B cell (primary cell): Measurements from ENCODE around the gene THSD7B. TPM values are rescaled to one million over a fixed set of nuclear protein-coding genes. Genes with fewer than 3 reads are reported as not detected.

Source experiments
- ATAC-seq: fragments of 200-7000 bp; cut with Tn5 transposase; one replicate; pipeline ENCODE4 v1.10.0; 2021; ENCODE audit warnings: low read depth, mild to moderate bottlenecking, moderate number of reproducible peaks, moderate library complexity
- CTCF ChIA-PET: fragments of 350-600 bp; sonication (Branson Sonifier 250); formaldehyde crosslinking; loops from one replicate; lab custom pipeline; 2021; ENCODE audit warnings: antibody characterized with exemption, inconsistent platforms; lab: Charles Lee
- POLR2A ChIA-PET: fragments of 350-600 bp; sonication (Branson Sonifier 250); formaldehyde crosslinking; loops from one replicate; lab custom pipeline; 2021; ENCODE audit warnings: antibody characterized with exemption; lab: Charles Lee
- DNase-seq: peaks from one replicate; pipeline ENCODE4 v3.0.0; 2013
- H2AFZ ChIP-seq: 2 replicates; pipeline ENCODE4 v1.6.1; 2012; ENCODE audit warnings: mild to moderate bottlenecking, low read depth, low read length; ENCODE audit not compliant: insufficient read depth, poor library complexity, severe bottlenecking
- H3K27ac ChIP-seq, 2 donors: 1 replicate in 1 of 2; 2 replicates in 1 of 2; pipeline ENCODE4 v1.5.1; 2012 to 2013; ENCODE audit warnings: low read length in 2 of 2, mild to moderate bottlenecking in 2 of 2, moderate library complexity in 1 of 2
- H3K27me3 ChIP-seq, 4 experiments: fragments of 200-600 bp in 1 of 4; sonication (generic) in 1 of 4; replicated peaks in 1 of 4; 1 replicate in 2 of 4; 2 replicates in 2 of 4; pipeline versions ENCODE4 v1.6.1 to v1.7.0; 2013 to 2016; ENCODE audit warnings: low read length in 3 of 4, mild to moderate bottlenecking in 2 of 4, mixed read lengths in 1 of 4, moderate library complexity in 1 of 4; ENCODE audit not compliant: insufficient read depth in 4 of 4, control insufficient read depth in 3 of 4; ENCODE audit errors: control extremely low read depth in 1 of 4
- H3K36me3 ChIP-seq, 2 experiments: replicated peaks in 1 of 2; 1 replicate in 1 of 2; 2 replicates in 1 of 2; pipeline versions ENCODE4 v1.6.1 to v1.7.1; 2013; ENCODE audit warnings: low read length in 1 of 2; ENCODE audit not compliant: insufficient read depth in 2 of 2, control insufficient read depth in 1 of 2; ENCODE audit errors: control extremely low read depth in 1 of 2, extremely low read depth in 1 of 2
- H3K4me1 ChIP-seq, 2 donors: fragments of 200-600 bp in 1 of 2; sonication (generic) in 1 of 2; 1 replicate in 1 of 2; 2 replicates in 1 of 2; pipeline versions ENCODE4 v1.5.1 to v1.6.1; 2013 to 2017; ENCODE audit warnings: low read length in 2 of 2; ENCODE audit not compliant: control insufficient read depth in 2 of 2, insufficient read depth in 2 of 2
- H3K4me2 ChIP-seq: replicated peaks from 2 replicates; pipeline ENCODE3; 2012; ENCODE audit warnings: mild to moderate bottlenecking, low read depth, low read length; ENCODE audit not compliant: poor library complexity, severe bottlenecking
- H3K4me3 ChIP-seq, 5 experiments: fragments of 200-600 bp in 1 of 5; sonication (generic) in 1 of 5; 1 replicate in 3 of 5; 2 replicates in 2 of 5; pipeline versions ENCODE4 v1.5.1 to v1.7.0; 2011 to 2016; ENCODE audit warnings: low read length in 4 of 5, mild to moderate bottlenecking in 4 of 5, low read depth in 2 of 5, control low read depth in 1 of 5, moderate library complexity in 1 of 5; ENCODE audit not compliant: insufficient read depth in 1 of 5; ENCODE audit errors: control extremely low read depth in 1 of 5, extremely low read depth in 1 of 5
- H3K79me2 ChIP-seq: fragments of 200-600 bp; sonication (generic); one replicate; pipeline ENCODE4 v1.6.0; 2016; ENCODE audit warnings: low read length; ENCODE audit not compliant: control insufficient read depth, insufficient read depth
- H3K9ac ChIP-seq: fragments of 200-600 bp; sonication (generic); 2 replicates; pipeline ENCODE4 v1.6.1; 2017; ENCODE audit warnings: mild to moderate bottlenecking, low read length, moderate library complexity
- H3K9me3 ChIP-seq, 3 donors: one replicate each; pipeline versions ENCODE4 v1.6.1 to v1.7.1; 2013; ENCODE audit warnings: low read length in 2 of 3; ENCODE audit not compliant: control insufficient read depth in 2 of 3, insufficient read depth in 1 of 3; ENCODE audit errors: control extremely low read depth in 1 of 3
- H4K20me1 ChIP-seq: 2 replicates; pipeline ENCODE4 v1.6.0; 2012; ENCODE audit warnings: mild to moderate bottlenecking, low read length; ENCODE audit not compliant: insufficient read depth, control insufficient read depth, poor library complexity, severe bottlenecking
- H3K27ac Mint-ChIP-seq: one replicate; pipeline ENCODE4 v1.8.0; 2021; ENCODE audit warnings: mixed read lengths
- H3K27me3 Mint-ChIP-seq: one replicate; pipeline ENCODE4 v1.8.0; 2021; ENCODE audit warnings: mixed read lengths
- H3K4me1 Mint-ChIP-seq: one replicate; pipeline ENCODE4 v1.8.0; 2021; ENCODE audit warnings: mixed read lengths
- H3K4me3 Mint-ChIP-seq: one replicate; pipeline ENCODE4 v1.8.0; 2021; ENCODE audit warnings: mixed read lengths
- H3K9me3 Mint-ChIP-seq: one replicate; pipeline ENCODE4 v1.8.0; 2022; ENCODE audit warnings: mixed read lengths; ENCODE audit not compliant: insufficient read depth
- EZH2 ChIP-seq: IDR thresholded peaks from 2 replicates; pipeline ENCODE4 v1.6.1; 2012; ENCODE audit warnings: borderline replicate concordance, low read depth, mild to moderate bottlenecking, moderate library complexity, low read length; ENCODE audit not compliant: insufficient read depth, poor library complexity, severe bottlenecking
- WGBS: methylation state at CpG from one replicate; pipeline ENCODE4 v1.1.5; 2013; ENCODE audit warnings: missing lambda C conversion rate; ENCODE audit not compliant: insufficient coverage; 5-methylcytosine and 5-hydroxymethylcytosine counted together
- intact Hi-C: fragments of 100-400 bp; cut with micrococcal nuclease; formaldehyde crosslinking; loops from one replicate; pipeline ENCODE4 v1.10.0; 2022
- polyA plus RNA-seq: library from polyadenylated mRNA; depleted of rRNA; stranded (reverse); fragments of >200 nt; gene quantifications from 2 replicates; pipeline ENCODE4 v1.2.3, GENCODE V29; 2012
- total RNA-seq, 2 donors: library from RNA; stranded (reverse); fragments of 120-200 nt in 1 of 2; gene quantifications; 1 replicate in 1 of 2; 2 replicates in 1 of 2; pipeline versions ENCODE4 v1.2.3 to v1.2.4, GENCODE V29; 2013 to 2022
- TF ChIP-seq, protein P1 (sequence below): fragments of 200-600 bp; IDR thresholded peaks from one replicate; pipeline ENCODE4 v1.8.0; 2022; ENCODE audit warnings: antibody characterized with exemption, mild to moderate bottlenecking

The THSD7B gene
- total and polyA plus RNA-seq, 2 donors (not counting 1 experiment from before 2014, with no cell fraction given), result 0.76 TPM; not detected in 1

DNA sequence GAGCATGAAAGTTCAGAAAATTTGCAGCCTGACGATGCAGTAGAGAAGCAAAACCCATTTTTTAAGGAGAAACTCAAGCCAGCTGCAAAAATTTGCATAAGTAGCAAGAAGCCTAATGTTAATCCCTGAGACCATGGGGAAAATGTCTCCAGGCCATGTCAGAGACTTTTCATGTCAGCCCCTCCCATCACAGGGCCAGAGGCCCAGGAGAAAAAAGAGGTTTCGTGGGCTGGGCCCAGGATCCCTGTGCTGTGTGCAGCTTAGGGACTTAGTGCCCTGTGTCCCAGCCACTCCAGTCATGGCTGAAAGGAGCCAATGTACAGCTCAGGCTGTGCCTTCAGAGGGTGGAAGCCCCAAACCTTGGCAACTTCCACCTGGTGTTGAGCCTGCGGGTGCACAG is 533.0 kb downstream of the THSD7B start:
- Histone ChIP-seq H3K36me3 (no peaks in the 10 kb centered on the region), H4K20me1 (no peaks in the 10 kb centered on the region), H3K27me3 (no peaks in the 10 kb centered on the region), H3K9me3 (peaks cover 0 to 8% (median 0%) of the 10 kb centered on the region in 3 donors), H3K4me2 (no peak overlapping the region), H3K79me2 (no peaks in the 10 kb centered on the region), H3K9ac (no peak overlapping the region), H2AFZ (no peak overlapping the region), H3K27ac (no peak overlapping the region), H3K4me1 (no peaks in the 10 kb centered on the region), H3K4me3 (no peak overlapping the region)
- CTCF ChIA-PET, result no interaction called here
- POLR2A ChIA-PET, result no interaction called here
- 53% methylated on average over 3 of the region's 3 CpGs for WGBS
- Mint-ChIP-seq H3K4me3 (no peak overlapping the region), H3K4me1 (no peaks in the 10 kb centered on the region), H3K27me3 (no peaks in the 10 kb centered on the region), H3K9me3 (peaks cover 5% of the 10 kb centered on the region), H3K27ac (no peak overlapping the region)
- ATAC-seq (no peak), DNase-seq (no peak)
- intact Hi-C loops, result no loop called here
- TF ChIP-seq, protein P1, sequence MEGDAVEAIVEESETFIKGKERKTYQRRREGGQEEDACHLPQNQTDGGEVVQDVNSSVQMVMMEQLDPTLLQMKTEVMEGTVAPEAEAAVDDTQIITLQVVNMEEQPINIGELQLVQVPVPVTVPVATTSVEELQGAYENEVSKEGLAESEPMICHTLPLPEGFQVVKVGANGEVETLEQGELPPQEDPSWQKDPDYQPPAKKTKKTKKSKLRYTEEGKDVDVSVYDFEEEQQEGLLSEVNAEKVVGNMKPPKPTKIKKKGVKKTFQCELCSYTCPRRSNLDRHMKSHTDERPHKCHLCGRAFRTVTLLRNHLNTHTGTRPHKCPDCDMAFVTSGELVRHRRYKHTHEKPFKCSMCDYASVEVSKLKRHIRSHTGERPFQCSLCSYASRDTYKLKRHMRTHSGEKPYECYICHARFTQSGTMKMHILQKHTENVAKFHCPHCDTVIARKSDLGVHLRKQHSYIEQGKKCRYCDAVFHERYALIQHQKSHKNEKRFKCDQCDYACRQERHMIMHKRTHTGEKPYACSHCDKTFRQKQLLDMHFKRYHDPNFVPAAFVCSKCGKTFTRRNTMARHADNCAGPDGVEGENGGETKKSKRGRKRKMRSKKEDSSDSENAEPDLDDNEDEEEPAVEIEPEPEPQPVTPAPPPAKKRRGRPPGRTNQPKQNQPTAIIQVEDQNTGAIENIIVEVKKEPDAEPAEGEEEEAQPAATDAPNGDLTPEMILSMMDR, result no peak
- no peak for TF ChIP-seq EZH2

DNA sequence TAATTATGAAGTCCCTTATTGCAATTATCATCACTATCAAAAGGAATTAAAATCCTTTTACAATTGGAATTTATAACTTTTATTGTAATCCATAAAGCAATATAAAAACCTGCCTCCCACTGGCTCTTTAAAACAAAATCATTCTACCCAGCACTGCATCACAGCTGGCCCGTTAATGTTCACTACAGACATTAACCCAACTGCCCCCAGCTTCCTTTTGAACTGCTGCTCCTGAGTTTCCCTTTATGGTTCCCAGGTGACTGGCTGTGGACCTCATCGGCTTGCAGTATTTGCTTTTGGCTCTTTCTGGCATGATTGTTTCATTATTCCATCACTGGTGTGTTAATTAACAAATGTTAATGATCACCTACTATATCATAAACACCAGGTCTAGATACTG is 535.6 kb downstream of the THSD7B start:
- Mint-ChIP-seq H3K4me3 (no peak overlapping the region), H3K27ac (no peak overlapping the region), H3K27me3 (no peaks in the 10 kb centered on the region), H3K4me1 (no peaks in the 10 kb centered on the region), H3K9me3 (peaks cover 7% of the 10 kb centered on the region)
- Histone ChIP-seq H3K4me3 (no peak overlapping the region), H2AFZ (no peak overlapping the region), H3K27ac (no peak overlapping the region), H3K9ac (no peak overlapping the region), H3K27me3 (no peaks in the 10 kb centered on the region), H3K79me2 (no peaks in the 10 kb centered on the region), H3K4me2 (no peak overlapping the region), H3K36me3 (no peaks in the 10 kb centered on the region), H3K4me1 (no peaks in the 10 kb centered on the region), H4K20me1 (no peaks in the 10 kb centered on the region), H3K9me3 (peaks cover 0 to 8% (median 0%) of the 10 kb centered on the region in 3 donors)
- TF ChIP-seq, protein P1, result no peak
- no peak for TF ChIP-seq EZH2
- CTCF ChIA-PET, result no interaction called here
- POLR2A ChIA-PET, result no interaction called here
- no peak for ATAC-seq
- DNase-seq, result no peak
- intact Hi-C loops, result no loop called here
- WGBS, result 71% methylated on average over 1 of the region's 2 CpGs
